ENCODE results near the gene AADAT.
"Not testable (repeated sequence)": the region's sequence is repeated elsewhere in the genome, so short reads cannot be mapped to it uniquely, and the experiment has no call there.

Gene AADAT

DNA sequence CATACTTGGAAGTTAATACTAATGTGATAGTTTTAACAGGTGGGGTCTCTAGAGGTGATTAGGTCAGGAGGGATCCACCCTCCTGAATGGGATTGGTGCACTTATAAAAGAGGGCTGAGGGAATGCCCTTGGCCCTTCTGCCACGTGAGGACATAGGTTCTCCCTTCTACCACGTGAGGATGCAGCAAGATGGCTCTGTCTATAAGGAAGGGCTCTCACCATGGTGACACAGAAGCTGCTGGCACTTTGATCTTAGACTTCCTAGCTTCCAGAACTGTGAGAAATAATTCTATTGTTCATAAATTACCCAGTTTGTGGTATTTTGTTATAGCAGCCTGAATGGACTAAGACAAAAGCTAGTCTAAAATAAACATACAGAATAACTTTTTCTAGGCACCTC, 1.0 kb downstream of the AADAT start:
- no peak for DNase-seq

DNA sequence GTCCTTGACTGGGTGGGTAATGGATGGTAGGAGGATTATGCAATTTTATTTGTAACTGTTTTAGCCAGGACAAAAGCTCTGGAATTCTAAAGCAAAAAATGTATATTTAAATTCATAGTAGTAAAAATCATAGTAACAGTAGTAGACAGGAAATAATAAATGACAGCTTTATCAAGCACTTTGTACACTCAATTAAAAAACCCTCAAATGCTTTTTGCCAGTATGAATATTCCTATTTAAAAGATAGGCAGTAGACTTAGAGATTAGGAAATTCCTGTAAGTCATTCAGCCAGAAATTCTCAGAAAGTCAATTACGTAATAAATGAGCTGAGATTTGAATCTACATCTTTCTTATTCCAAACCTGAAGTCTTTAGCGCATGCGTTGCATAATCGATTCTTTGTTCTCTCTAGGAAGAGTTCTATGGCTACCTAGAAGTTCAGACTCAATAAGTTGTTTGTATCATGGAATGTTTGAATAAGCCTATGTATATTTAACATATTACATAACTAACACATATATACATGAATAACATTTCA, 2.5 kb downstream of the AADAT start:
- no peak for DNase-seq

DNA sequence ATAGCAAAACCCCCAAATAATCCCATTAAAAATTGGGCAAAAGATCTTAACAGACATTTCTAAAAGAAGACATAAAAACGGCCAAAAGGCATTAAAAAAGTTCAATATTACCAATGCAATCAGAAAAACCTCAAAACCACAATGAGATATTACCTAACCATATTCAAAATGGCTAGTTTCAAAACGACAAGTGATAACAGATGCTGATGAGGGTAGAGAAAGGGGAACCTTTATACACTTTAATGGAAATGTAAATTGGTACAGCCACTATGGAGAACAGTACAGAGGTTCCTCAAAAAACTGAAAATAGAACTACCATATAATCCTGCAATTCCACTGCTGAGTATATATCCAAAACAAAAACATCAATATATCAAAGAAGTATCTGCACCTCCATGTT, 6.2 kb downstream of the AADAT start:
- no peak for DNase-seq

DNA sequence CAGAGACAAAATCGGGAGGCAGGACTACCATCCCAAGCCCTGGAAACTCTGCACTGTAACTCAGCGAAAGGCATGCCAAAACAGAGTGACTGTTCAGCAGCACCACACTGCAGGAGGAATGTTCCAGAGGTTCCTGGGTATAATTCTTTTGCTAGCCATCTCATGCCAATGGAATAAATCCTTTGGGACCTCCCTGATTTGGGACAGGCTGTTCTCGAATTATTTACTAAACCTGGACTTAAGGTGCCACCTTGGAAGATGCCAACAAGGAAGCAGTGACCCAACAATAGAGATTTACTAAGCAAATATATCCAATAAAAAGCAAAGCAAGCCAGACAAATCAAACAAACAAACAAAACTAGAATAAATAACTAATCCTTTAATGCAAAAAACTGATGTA, 9.3 kb downstream of the AADAT start:
- no peak for DNase-seq

DNA sequence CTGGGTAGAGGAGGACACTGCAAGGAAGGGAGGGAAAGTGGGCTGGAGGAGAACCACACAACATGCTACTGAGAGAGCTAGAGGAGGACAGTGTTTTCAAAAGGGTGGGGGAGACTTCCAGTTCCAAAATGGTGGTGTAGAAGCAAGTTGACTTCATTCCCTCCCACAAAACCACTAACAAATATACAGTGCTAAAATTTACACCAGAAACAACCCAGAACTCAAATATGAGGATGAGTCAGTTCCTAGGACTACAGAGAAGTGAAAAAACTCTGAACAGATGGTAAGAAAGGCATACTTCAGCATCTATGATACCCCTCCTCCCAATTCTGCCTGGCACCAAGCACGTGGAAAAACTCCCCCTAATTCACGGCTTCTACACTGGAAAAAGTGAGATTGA, 9.8 kb downstream of the AADAT start:
- no peak for DNase-seq

DNA sequence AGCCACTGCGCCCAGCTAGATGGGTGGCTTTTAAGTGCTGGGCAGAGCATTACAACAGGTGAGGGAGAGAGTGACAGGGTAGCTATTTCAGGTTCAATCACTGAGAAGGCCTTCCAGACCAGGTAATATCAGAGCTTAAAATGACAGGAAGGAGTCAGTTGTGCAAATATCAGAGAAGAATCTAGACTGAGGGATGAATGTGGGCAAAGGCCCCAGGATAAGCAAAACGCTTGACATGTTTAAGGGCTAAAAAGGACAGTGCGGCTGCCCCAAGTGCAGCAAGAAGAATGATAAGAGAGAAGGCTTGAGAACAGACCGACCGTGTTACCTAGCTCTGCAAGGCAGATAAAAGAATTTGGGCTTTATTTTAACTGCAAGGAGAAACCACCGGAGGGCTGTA, 18.6 kb downstream of the AADAT start:
- DNase-seq = no peak

DNA sequence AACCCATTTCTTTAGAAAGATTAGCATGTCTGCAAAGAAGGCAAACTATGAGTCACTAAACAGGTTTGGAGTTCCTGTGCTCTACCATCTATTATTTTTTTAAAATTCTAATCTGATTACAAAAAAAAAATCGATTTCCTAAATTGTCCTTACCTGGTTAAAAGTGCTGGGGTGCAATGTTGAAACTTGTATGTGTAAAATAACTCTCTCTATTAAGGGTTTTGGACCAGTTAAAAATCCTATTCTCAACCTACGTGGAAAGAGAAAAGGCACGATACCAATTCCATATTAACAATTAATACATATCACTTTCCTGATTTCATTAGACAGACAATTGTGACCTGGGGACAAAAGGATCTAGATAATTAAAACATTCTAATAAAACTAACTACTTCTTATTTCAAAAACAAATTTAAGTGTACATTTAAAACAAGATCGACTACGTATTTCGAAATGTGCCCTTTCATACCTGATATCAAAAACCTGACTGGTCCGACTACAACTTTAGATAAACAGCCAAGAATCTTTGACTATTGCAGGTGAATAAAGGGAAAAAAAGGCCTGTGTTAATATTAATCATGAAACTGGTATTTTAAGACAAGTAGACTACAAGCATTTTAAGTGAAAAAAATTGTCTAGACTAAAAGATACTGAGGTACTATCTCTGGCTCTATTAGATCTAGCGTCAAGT, 21.2 kb downstream of the AADAT start:
- DNase-seq = no peak

DNA sequence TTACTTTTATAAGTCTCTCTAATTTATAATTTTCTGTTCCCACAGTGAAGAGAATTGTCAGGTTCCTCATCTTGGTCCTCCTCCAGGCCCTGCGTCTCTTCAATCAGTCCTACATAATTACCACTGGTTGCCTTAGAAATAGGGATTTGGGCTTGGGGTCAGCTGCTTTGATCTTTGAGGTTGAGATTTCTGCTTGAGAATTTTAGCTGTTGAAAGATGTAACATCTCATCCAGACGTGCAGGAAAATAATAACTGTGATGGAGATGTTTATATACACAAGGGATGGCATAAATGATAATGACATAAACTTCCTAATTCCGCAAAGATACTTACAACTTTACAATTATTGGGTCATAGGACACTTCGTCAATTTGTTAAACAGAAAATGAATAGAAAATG, 30.3 kb downstream of the AADAT start:
- no peak for DNase-seq

DNA sequence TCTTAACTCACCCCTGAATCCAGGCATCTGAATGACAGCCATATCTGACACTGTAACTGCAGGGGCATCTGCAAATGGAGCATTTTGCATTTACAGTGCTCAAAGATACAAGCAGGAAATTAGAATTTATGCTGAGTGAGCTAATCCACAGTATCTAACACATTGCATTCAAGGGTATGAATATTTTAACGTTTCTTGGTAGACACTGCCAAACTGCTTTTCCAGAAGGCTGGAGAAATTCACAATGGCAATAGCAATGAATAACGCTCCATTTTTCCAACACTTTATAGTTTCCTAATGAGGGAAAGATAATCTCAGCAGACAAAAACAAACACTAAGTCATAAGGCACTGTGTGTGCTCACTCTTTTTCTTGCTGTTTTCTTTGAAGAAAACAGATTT, 30.9 kb downstream of the AADAT start:
- no peak for DNase-seq

DNA sequence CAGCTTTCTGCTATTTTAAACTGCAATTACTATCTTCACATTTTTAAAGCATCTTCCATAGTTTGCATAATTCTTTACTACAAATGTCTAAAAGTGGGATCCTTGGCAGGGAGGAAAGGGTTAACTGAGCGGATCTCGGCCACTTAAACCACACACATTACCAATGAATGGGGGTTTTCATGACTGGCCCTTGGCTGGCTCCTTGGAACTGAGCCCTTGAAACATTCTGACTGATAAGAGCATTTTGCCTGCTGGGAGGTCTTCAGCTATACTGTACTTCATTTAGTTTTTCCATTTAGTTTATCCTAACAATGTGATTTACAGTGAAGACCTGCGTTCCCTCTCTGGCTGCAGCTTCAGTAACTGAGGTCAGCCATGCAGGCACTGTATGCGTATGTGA, 31.9 kb downstream of the AADAT start:
- DNase-seq = no peak

DNA sequence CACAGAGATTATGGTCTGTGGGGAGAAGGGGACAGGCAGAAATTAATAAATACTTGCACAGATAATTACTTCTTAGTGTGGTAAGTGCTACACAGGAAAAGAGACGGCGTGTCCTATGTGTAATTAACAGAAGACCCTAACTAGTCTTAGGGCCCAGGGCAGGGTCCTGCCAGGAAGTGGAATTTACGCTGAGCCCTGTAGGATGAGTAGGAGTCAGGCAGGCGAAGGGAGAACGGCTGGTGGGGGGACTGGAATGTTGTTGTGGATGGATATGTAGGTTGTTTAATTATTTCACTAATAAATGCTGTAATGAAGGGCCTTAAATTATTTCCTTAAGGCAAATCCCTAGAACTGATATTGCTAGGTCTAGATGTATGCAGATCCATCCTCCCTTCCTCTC, 36.8 kb downstream of the AADAT start:
- no peak for DNase-seq

DNA sequence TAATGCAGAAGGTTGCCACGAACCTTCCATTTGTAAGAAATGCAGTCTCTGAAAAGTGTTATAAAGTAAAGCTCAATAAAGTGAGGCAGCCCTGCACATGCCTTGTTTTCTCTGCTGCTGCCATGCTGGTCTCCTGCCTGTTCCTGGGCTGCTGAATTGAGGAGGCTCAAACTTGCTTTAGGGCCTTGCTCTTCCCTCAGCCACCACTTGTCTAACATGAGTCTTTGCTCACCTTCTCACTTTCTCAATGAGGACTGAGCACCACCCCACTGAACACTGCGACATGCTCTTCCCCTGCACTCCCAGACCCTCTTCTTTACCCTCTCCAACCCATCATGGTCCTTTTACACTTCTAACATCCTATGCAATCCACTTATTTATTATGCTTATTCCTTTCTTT, 38.4 kb downstream of the AADAT start:
- no peak for DNase-seq

DNA sequence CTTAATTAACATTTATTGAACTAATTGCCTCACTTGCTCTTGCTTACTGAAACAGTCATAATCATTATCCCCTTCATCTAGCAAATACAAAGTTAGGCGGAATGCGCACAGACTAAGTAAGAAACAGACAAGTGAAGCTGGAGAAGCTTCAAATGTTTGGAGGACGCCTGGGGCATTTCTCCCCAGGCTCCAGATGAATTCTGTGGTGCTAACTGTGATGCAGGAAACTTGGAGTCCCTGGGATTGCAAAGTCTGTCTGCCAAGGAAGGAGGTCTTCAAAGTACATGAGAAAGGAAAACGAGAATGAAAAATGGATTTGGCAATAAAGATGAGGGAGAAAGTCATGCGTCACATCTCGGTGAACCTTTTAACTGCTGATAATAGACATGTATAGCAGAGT, 40.0 kb downstream of the AADAT start:
- no peak for DNase-seq

DNA sequence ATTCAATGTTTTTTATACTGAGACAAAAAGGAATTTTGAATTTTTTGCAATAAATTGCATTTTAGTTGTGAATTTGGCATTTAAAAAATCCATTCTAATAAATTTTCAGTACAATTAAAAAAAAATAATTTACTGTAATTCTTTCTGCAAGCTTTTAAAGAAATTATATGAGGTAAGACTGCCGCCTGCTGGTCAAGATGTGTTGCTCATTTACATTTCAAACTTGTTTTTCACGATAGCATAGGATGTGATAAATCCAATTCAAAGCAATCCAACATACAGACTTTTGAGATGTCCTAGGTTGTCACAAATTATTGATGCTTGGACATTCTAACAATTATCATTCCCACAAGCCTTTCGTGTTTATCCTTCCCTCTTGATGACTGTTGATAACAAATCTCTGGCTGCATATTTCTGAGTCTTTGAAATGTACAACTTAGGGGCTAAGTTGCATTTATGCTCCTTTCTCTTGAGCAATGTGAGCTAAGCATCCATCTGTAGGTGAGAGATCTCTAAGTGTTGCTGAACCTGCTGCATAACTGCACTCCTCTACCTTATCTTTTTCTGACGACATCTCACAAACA, 41.9 kb downstream of the AADAT start:
- peak; percentile 15 to 49 for DNase-seq

DNA sequence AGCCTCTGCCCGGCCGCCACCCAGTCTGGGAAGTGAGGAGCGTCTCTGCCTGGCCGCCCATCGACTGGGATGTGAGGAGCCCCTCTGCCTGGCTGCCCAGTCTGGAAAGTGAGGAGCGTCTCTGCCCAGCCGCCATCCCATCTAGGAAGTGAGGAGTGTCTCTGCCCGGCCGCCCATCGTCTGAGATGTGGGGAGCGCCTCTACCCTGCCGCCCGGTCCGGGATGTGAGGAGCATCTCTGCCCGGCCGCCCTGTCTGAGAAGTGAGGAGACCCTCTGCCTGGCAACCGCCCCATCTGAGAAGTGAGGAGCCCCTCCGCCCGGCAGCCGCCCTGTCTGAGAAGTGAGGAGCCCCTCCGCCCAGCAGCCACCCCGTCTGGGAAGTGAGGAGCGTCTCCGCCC, 43.6 kb downstream of the AADAT start:
- DNase-seq = not testable (repeated sequence)

DNA sequence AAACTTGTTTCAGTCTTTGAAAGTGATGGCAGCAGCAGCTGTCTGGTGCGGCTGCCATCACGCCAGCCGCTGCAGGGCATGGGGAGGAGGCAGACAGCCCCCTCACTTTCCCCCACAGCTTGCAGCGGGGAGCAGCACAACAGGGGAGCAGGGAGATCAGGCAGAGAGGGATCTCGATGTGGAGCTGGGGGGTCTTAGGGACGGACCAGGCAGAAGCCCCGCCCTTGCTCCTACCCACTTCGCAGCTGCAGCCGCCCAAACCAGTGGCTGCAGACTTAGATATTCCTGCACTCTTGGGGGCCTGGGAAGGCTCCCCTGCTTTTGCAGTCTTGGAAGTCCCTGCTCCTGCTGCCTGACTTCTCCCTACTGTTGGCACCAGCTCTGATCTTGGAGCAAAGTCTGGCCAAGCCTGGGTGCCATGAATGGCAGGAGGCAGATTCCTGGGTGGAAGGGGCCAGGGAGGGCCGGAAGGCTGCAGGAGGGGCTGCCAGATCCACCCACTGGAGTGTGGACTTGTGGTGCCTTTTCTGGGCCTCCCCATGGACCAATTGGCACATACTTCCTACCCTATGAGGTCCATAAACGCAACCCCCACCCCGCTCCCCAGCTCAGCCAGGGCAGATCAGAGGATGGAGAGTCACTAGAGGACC, 49.6 kb downstream of the AADAT start:
- DNase-seq = no peak

DNA sequence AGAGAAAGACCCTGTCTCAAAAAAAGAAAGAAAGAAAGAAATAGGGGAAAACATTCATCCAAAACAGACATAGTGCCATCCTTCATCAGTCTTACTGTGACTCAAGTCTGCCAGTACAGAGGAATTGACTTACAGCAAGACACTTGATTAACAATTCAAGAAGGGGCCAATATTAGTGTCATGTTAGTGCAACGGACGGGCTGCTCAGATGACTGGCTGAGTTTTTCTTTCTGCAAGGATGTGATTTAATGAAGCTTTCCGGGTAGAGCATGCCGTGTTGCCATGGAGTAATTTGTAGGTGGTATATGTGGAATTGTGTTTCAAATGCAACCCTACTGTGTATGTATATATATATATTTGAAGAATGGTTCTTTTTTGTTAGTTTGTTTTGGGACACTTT, 51.0 kb downstream of the AADAT start:
- DNase-seq = no peak

DNA sequence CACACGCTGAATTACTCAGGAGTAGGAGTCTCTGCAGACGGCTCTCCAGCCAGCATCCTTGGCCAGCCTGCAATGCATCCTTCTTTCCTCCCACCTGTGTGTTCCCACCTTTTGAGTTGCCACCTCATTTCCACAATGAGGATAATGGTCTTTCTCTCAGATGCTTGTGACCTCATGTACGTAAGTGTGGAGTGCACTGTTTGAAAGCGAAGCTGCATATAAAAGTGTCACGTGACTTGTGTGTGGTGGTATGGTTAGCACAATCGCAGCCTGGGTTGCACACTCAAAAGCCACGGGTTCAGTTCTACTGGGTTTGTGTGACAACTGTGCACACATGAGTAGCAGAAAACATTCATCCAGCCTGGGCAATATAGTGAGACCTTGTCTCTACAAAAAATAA, 51.5 kb downstream of the AADAT start:
- DNase-seq = no peak

DNA sequence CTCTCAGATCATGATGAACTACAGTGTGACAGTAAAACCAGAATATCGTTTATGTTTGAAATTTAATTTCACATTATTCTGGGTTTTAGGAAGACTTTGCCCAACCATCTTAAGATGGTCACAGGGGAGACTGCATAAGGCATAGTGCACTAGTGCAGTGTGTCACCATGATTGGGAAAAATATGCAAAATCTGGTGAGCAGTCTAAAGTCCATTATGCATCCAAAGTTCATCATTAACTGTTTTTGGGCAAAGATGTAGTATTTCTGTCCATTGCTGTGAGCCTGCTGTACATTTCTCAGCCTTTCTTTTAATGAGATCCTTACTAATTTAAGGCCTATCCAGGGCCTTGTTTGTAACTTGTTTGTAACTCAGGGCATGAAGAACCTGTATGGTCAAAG, 52.3 kb downstream of the AADAT start:
- no peak for DNase-seq

DNA sequence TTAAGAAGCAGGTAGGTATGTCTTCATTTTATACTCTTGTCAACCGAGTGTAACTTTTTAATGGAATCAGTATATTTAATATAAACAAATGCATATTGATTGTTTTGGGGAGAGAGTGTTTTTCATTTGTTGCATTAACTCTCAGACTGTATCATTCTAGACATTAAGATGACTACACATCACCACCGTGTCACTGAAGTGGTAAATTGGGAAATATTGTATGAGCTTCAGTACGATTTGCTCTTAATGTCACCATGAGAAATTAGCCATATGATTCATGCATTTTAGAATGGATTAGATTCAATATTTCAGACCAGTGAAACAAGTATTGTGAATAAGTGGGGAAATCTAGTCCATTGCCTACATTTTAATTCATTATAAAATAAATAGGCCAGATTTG, 53.9 kb downstream of the AADAT start:
- no peak for DNase-seq

DNA sequence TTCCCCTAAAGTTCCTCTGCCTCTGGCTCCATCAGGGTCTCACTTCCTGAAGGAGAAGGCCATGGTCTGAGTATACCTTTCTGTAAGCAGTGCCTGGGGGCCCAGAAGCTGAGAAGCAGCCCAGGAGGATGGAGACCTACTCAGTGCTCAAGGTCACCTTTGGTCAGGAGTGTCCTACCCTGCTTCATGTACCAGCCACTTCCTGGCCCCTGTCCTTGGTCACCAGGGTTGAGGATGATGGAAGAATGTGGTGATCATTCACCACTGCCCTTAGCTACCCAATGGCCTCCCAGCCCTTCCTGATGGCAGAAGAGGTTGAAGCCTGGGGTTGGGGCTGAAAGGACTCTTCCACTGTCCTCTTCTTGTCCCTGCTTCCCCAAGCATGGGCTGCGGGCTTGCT, 54.5 kb downstream of the AADAT start:
- DNase-seq = no peak

DNA sequence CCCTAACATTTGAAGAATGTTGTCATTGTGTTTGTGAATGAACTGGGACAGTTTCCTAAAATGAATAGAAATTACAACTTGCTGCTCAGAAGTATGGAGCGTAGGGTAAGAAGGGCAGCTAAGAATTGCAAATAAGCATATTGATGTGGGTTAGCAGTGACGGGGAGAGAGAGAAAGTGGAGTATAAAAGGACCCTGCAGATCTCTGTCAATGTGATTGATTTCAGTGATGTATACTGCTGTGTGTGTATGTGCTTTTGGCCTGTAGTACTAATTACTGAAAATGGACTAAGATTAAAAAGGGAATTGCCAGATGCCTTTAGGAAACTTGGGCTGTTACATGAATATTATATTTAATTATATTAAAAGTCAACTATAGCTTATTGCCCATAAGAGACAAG, 55.8 kb downstream of the AADAT start:
- DNase-seq = no peak

DNA sequence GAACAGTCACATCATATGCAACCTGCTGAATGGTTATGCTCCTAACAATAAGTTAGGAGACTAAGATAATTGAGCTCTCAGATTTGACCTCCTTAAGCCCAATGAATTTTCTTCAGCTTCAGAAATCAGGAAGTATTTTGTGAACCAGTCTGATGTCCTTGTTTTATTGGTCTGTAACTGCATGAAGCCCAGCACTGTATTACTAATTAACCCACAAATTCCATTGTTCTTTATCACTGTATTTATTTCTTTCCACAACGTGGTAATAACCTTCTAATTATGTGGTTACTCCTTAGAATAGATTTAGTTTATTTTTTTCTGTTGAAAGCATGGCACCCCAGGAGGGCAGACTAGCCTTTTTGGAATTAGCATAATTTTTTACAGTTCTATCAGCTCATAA, 59.6 kb downstream of the AADAT start:
- DNase-seq = no peak

DNA sequence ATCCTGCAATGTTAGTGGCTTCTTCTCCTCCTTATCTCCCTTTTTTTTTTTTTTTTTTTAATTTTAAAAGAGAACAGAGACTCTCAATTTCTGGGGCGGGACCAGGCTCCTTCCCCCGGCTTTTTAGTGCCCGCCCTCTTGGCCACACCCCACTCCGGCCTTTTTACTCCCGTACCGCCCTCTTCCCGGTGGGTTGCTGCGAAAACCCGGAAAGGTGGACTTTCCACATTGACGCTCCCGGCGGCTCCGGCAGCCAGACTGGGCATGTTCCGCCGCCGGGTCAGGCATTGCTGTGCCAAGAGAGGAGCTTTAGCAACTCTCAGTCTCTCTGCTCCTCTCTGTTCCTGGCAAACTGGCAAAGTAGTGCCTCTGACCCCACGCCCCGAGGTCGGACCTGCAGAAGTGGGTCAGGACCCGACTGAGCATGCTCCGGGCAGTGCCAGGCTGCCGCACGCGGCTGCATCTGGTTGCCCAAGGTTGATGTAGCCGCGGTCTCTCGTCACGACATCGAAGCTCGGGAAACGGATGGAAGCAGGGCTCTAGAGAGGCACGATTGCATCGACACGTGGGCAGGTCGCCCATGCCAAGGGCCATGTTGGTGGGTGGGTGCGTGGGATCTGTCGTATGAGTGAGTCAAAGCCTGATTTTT, 62.5 kb downstream of the AADAT start:
- peak; percentile 86 to 92 for DNase-seq
